Lung microvascular endothelial cell (primary cell): Measurements from ENCODE around the gene ABCC2. TPM values are rescaled to one million over a fixed set of nuclear protein-coding genes. Genes with fewer than 3 reads are reported as not detected.
"Not testable (repeated sequence)": the region's sequence is repeated elsewhere in the genome, so short reads cannot be mapped to it uniquely, and the experiment has no call there.

Source experiments
- DNase-seq, 2 donors: peaks; one replicate each; pipeline versions ENCODE4 v3.0.0 to v3.0.0-alpha.2; 2010; ENCODE audit warnings: low read depth in 2 of 2
- total RNA-seq: library from RNA; depleted of rRNA; stranded (reverse); fragments of >200 nt; gene quantifications from 2 replicates; pipeline ENCODE4 v1.2.1, GENCODE V29; 2014

The ABCC2 gene
- total RNA-seq, 1 donor from 2014 or later, result 0.60 TPM

GRCh38 chr10:99851825-99852224 is 69.4 kb downstream of the ABCC2 start:
- no peak for DNase-seq

DNA sequence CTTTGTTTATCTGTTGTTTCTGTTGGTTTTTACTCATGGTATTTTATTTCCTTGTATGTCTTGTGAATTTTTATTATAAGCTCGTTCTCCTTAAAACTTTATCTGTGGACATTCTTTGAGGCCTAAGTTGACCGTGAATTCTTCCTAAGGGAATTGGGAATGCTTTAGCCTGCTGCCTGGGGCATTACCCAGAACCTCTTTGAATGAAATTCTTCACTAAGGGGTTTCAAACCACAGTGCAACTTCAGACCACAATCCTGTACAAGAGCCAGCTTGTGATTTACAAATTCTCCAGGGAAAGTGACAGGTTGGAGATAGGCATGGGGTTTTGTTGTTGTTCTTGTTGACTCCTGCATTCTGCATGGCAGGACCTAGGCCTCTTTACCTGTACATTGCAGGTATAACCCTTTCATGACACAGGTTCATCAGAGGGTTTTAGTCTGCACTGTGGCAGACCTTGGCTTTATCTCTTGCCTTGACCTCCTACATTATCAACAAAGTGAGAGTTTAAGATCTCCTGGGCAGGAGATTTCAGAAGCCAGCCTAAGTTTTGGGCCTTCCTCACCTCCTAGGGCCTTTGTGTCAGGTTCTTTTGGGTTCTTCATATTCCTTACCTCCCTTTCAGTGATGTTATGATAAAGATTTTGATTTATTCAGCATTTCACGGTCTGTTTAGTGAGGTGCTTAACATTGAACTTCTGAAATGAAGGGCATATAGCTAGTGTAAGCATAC is 70.2 kb downstream of the ABCC2 start:
- no peak for DNase-seq

GRCh38 chr10:99853655-99854054 is 71.2 kb downstream of the ABCC2 start:
- DNase-seq, result no peak

- DNase-seq, result peak; percentile 82 to 89
These were observed 72.4 kb downstream of the ABCC2 start for GRCh38 chr10:99854860-99855259.

- DNase-seq, result no peak
These were observed 73.1 kb downstream of the ABCC2 start for GRCh38 chr10:99855479-99856071.

DNA sequence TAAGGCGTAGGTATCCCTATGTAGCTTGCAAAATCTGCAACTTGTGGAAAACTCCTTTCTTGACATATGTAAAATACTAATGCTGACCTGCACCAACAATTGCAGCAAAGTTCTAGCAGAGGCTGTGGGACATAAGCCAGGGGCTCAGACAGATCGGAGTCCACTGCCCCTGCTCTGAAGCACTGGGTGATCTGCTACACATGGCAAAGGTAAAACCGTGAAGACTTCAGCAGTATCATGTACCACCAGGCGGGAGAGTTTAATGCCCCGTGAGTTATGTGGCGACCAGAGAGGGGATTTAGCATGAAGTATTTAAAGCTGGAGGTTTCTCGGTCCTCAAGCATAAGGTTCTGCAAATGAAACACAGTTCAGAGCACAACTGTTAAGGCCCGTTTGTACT is 76.4 kb downstream of the ABCC2 start:
- no peak for DNase-seq

DNA sequence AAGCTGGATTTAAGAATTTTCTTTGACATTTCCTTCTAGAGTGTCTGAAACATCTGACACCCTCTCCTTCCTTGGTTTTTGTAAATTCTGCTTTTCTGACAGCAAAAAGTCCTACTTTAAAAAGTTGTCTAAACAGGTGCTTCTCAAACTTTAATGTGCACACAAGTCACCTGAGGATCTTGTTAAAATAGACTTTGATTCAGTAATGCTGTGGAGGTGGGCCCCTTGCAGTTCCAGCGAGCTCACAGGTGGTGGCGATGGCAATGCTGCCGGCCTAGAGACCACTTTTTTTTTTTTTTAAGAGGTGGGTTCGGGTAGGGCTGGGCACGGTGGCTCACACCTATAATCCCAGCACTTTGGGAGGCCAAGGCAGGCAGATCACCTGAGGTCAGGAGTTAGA is 77.1 kb downstream of the ABCC2 start:
- DNase-seq, result peak; percentile 37 to 68

GRCh38 chr10:99860466-99860865 is 78.0 kb downstream of the ABCC2 start:
- DNase-seq, result no peak

- DNase-seq, result peak in 1 of 2 donors; percentile 92
These were observed 81.2 kb downstream of the ABCC2 start for GRCh38 chr10:99863535-99864240.

- DNase-seq, result not testable (repeated sequence)
These were observed 84.8 kb downstream of the ABCC2 start for GRCh38 chr10:99867250-99867649.

- DNase-seq, result no peak
These were observed 87.2 kb downstream of the ABCC2 start for GRCh38 chr10:99869581-99870122.

- DNase-seq, result no peak
These were observed 87.8 kb downstream of the ABCC2 start for GRCh38 chr10:99870123-99870730.

DNA sequence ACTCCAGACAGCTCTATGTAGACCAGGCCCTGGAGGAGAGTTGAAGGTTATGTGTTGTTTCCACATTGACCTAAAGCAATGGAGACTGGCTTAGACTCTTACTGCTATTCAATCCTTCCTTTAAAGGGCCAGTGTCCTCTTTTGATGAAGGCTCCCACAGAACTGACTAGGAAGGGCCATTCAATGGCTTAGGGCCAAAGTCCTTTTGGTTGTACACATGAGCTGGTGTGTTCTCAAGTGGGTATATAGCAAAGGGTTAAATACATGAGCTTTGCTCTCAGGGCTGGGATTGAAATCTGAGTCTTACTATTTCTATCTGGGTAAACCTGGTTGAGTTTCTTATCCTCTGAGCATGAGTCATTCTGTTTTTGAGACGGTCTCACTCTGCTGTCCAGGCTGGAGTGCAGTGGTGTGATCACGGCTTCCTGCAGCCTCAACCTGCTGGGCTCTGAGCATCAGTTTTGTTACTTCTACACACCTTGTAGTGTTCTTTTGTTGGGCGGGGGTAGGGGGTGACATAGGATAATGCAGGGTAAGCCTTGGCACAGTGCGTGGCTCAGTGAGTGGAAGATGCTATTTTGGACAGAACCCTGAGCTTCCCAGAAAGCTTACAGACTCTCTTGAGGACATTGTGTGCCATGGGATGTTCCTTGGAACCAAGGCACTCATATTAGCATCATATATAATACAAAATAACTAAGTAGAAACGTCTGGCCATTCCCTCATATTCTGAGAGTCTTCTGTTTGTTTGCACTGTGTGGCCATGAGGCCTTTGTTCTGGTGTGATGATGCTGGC is 90.1 kb downstream of the ABCC2 start:
- DNase-seq, result peak in 1 of 2 donors; percentile 57

DNA sequence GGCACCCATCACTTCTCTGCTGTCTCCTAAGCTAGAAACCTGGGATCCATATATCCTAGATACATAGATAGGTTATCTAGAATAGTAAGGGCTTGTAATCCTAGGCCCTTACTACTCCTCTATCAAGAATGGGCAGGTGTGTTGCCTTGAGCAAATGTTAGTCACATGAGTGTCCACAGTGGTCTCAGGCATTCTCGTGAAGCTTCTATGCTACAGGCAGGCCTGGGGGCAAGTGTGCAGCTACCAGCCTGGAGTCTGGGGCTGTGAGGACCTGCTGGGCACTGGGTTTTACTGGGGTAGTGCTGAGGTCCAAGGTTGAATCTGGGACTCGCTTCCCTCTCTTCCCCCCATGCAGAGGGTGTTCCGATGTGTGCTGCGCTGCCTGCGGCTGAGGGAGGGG is 91.4 kb downstream of the ABCC2 start:
- DNase-seq, result no peak

DNA sequence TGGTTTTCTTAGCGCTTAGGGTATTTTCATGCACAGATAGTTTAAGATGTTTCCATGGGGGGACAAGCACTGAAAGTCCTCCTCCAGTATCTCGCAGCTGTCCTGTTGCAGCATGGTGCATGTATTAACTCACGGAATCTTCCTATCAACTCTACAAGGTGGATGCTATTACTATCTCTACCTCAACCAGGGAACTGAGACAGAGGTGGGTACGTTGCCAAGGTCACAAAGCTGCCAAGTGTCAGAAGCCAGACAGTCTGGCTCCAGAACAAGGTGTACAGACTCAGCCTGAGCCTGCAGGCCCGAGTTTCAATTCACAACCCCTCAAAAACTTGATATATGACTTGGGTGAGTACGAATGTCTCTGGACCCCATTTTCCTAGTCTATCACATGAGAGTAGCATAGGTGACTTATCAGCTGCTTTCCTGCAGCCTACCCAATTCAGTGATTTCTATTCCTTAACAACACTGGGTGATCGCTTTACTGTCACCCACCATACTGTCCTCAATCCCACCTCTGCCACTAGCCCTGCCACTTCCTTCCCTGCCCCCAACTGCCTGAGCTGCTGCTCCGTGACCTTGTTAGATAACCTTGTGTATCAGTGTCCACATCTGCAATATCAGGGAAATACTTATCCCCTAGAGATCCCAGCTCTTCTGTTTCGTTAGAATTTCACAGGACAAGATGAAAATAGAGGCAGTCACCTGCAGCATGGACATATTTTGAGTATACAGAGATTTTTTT is 92.1 kb downstream of the ABCC2 start:
- peak in 1 of 2 donors; percentile 16 for DNase-seq

DNA sequence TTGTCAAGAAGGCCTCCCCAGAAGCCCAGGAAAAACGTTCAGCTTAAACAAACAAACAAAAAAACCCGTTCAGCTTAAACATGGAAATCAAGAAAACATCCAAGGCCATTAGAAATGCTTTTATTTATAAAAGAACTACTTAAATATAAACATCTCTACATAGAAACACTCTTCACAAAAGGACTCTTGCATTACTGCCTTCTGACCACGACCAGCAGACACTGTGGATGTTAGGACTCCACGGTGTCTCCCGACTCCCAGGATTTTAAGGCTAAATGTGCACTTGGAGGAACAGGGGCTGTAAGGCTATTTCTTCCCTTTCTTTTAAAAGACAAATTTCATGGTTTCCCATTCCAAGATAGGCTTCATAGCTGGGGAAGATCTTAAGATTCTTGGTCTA is 93.0 kb downstream of the ABCC2 start:
- no peak for DNase-seq

GRCh38 chr10:99880080-99880835 is 97.8 kb downstream of the ABCC2 start:
- DNase-seq, result peak; percentile 37 to 97

DNA sequence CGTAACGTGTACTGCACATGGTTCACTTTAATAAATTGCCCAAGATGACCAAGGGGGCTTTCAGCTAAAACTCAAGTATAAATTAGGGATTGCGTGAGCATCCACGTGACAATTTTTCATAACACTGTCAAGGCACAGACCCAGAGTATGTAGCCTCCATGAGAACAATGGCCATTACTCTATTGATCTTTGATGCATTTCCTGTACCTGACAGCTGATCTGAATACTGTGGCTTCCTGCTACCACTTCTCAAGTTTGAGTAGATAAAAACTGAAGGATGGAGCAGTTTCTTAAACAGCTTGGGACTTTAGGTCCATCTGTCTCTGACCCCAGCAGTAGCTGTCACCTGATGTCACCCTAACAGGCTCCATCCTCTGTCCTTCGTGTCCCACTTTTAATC is 98.9 kb downstream of the ABCC2 start:
- DNase-seq, result peak in 1 of 2 donors; percentile 78

DNA sequence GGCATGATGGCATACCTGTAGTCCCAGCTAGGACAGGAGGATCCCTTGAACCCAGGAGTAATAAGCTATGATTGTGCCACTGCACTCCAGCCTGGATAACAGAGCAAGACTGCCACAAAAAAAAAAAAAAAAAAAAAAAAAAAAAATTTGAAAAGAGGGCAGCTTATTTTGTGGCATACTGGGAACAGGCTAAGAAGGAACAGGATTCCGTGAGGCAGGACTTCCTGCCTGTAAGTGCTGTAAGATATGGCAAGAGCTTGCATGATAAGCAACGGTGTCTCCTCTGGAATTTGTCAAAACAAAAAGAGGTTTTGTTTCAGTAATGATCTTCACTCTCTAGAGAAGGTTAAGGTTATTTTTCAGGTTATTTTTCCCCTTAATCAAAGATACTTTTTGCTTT is 101.1 kb downstream of the ABCC2 start:
- no peak for DNase-seq

- DNase-seq, result peak in 1 of 2 donors; percentile 56
These were observed 106.2 kb downstream of the ABCC2 start for GRCh38 chr10:99888622-99889021.
